ENCODE measurements around the gene OSBPL9.
A peak's percentile ranks its signal among the peaks of the same experiment; 100 is the strongest.

Gene OSBPL9

GRCh38 chr1:51733426-51733774 lies 116.5 kb downstream of the OSBPL9 start (continued):
- TF ChIP-seq, protein P1, sequence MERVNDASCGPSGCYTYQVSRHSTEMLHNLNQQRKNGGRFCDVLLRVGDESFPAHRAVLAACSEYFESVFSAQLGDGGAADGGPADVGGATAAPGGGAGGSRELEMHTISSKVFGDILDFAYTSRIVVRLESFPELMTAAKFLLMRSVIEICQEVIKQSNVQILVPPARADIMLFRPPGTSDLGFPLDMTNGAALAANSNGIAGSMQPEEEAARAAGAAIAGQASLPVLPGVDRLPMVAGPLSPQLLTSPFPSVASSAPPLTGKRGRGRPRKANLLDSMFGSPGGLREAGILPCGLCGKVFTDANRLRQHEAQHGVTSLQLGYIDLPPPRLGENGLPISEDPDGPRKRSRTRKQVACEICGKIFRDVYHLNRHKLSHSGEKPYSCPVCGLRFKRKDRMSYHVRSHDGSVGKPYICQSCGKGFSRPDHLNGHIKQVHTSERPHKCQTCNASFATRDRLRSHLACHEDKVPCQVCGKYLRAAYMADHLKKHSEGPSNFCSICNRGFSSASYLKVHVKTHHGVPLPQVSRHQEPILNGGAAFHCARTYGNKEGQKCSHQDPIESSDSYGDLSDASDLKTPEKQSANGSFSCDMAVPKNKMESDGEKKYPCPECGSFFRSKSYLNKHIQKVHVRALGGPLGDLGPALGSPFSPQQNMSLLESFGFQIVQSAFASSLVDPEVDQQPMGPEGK (tag by site-specific recombination; IDR thresholded peaks at IDR 0.05): 0 out of 2 replicates have a peak, but pooled peaks have one; percentile 28

GRCh38 chr1:51733793-51734522 lies 117.1 kb downstream of the OSBPL9 start:
- Histone ChIP-seq H3K36me3 (ENCODE audit: control insufficient read depth in 2 of 2, insufficient read depth in 1 of 2, low read length in 2 of 2) (no peaks in the 10 kb centered on the region), H3K9me3 (ENCODE audit: control insufficient read depth, insufficient read depth, low read depth, low read length) (no peaks in the 10 kb centered on the region), H3K4me3 (ENCODE audit: low read depth, low read length) (no peak overlapping the region), H3K27ac (ENCODE audit: extremely low read depth, low read depth, low read length) (no peak overlapping the region; the same call in 1 of the 2 replicates), H3K4me1 (ENCODE audit: control insufficient read depth, insufficient read depth, low read length) (peaks cover 44% of the 10 kb centered on the region)
- CTCF ChIA-PET: interaction anchor here (0.6 kb wide), 1 partner anchor 106 kb away, joined by 5 read pairs; no protein-coding TSS in a partner anchor
- no peak for TF ChIP-seq SCRT2 (tag by site-specific recombination; IDR thresholded peaks at IDR 0.05)
- TF ChIP-seq ZNF366 (tag by site-specific recombination; conservative IDR thresholded peaks at IDR 0.05): peak; percentile 54
- TF ChIP-seq ZNF664 (tag by site-specific recombination; IDR thresholded peaks at IDR 0.05): no peak
- TF ChIP-seq ZNF121 (tag by site-specific recombination; IDR thresholded peaks at IDR 0.05): no peak
- TF ChIP-seq PRDM6 (tag by site-specific recombination; IDR thresholded peaks at IDR 0.05): peak; percentile 39; the same call in 1 of the 2 replicates
- TF ChIP-seq SP7 (tag by site-specific recombination; IDR thresholded peaks at IDR 0.05): 0 out of 2 replicates have a peak, but pooled peaks have one; percentile 14
- POLR2A ChIA-PET: no interaction called here

DNA sequence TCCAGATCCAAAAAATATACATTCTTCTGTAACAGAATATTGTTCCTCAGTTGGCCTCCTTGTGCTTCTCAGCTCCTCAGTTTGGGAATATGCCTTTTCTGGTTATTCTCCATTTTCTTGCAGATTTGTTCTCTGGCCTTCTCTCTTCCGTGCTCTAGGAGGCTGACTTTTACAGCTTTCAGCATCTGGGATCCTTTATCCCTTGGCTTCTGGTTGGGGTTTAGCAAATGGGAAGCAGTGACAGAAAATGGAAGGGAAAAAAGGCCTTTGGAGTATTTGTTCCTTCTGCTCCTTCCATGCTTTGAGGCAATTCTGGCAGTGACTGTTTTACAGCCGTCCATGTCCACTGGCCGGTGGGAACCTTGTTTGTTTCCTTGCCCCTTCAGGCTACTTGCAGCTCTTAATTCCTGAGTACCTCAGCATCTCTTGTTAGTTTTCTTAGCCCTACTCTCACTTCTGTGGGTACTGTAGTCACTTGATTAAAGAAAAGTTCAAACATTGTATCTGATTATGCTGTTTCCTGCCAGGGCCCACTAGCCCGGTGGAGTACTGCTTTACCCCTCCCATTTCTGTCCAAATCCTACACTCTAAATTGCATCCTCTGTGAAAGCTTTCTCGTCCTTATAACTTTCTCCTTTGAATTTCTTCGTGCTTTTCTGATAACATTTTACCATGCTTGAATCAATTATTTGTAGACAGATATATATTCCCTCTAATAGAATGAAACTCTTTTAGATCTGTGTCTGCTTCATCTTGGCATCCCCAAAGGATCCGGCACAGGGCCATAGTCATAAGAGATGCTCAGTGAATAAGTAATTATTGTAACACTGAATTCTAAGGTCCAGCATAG lies 118.2 kb downstream of the OSBPL9 start:
- ChIA-PET POLR2A (no interaction called here), CTCF (interaction anchor here (0.7 to 0.8 kb wide), 2 partner anchors 10 to 34 kb away, joined by 3 read pairs; no protein-coding TSS in a partner anchor)
- Histone ChIP-seq H3K36me3 (ENCODE audit: control insufficient read depth in 2 of 2, insufficient read depth in 1 of 2, low read length in 2 of 2) (no peaks in the 10 kb centered on the region), H3K4me1 (ENCODE audit: control insufficient read depth, insufficient read depth, low read length) (peaks cover 44% of the 10 kb centered on the region), H3K27ac (ENCODE audit: extremely low read depth, low read depth, low read length) (no peak overlapping the region), H3K4me3 (ENCODE audit: low read depth, low read length) (no peak overlapping the region), H3K9me3 (ENCODE audit: control insufficient read depth, insufficient read depth, low read depth, low read length) (no peaks in the 10 kb centered on the region)
- TF ChIP-seq ZNF585B (tag by site-specific recombination; IDR thresholded peaks at IDR 0.05) (no peak), PRDM1 (tag by site-specific recombination; IDR thresholded peaks at IDR 0.05) (peak; percentile 75), GFI1B (tag by site-specific recombination; IDR thresholded peaks at IDR 0.05) (no peak), ZNF548 (tag by site-specific recombination; IDR thresholded peaks at IDR 0.05) (no peak), IKZF3 (tag by site-specific recombination; IDR thresholded peaks at IDR 0.05) (peak; percentile 22; the same call in 1 of the 2 replicates), ZFP69B (tag by site-specific recombination; IDR thresholded peaks at IDR 0.05) (peak; percentile 83), ZNF48 (tag by site-specific recombination; IDR thresholded peaks at IDR 0.05) (no peak), ZNF426 (tag by site-specific recombination; IDR thresholded peaks at IDR 0.05) (no peak), REPIN1 (tag by site-specific recombination; IDR thresholded peaks at IDR 0.05; ENCODE audit: low read depth) (no peak), ZBTB11 (tag by site-specific recombination; conservative IDR thresholded peaks at IDR 0.05; ENCODE audit: low read depth) (no peak), ZNF18 (tag by site-specific recombination; IDR thresholded peaks at IDR 0.05) (no peak), ZNF785 (tag by site-specific recombination; IDR thresholded peaks at IDR 0.05) (no peak), ZNF175 (tag by site-specific recombination; IDR thresholded peaks at IDR 0.05) (no peak)
- TF ChIP-seq, protein P2, sequence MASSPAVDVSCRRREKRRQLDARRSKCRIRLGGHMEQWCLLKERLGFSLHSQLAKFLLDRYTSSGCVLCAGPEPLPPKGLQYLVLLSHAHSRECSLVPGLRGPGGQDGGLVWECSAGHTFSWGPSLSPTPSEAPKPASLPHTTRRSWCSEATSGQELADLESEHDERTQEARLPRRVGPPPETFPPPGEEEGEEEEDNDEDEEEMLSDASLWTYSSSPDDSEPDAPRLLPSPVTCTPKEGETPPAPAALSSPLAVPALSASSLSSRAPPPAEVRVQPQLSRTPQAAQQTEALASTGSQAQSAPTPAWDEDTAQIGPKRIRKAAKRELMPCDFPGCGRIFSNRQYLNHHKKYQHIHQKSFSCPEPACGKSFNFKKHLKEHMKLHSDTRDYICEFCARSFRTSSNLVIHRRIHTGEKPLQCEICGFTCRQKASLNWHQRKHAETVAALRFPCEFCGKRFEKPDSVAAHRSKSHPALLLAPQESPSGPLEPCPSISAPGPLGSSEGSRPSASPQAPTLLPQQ (tag by site-specific recombination; IDR thresholded peaks at IDR 0.05): peak; percentile 87

All from HEK293 (cell line).